Activated CD4-positive, alpha-beta T cell treated with anti-CD3 and anti-CD28 coated beads, Interleukin-2, amount 50 U/mL, for 4 hours (primary cell): ENCODE results near the gene CDC20B.
A peak's percentile ranks its signal among the peaks of the same experiment; 100 is the strongest.
"Not testable (repeated sequence)": the region's sequence is repeated elsewhere in the genome, so short reads cannot be mapped to it uniquely, and the experiment has no call there.

ENCODE experiments used
- DNase-seq, 2 experiments: peaks; one replicate each; pipeline ENCODE4 v3.0.0-alpha.2; 2020

CDC20B gene

GRCh38 chr5:55159763-55160492 lies 13.0 kb downstream of the CDC20B start, which contains the start of gene GPX8:
Gene GPX8, plus strand, starts transcription at chr5:55160171. Its CDS starts 22 bp downstream, at chr5:55160193.
- no peak for DNase-seq

- DNase-seq: no peak
These were observed 18.1 kb downstream of the CDC20B start for GRCh38 chr5:55154873-55155272.

DNA sequence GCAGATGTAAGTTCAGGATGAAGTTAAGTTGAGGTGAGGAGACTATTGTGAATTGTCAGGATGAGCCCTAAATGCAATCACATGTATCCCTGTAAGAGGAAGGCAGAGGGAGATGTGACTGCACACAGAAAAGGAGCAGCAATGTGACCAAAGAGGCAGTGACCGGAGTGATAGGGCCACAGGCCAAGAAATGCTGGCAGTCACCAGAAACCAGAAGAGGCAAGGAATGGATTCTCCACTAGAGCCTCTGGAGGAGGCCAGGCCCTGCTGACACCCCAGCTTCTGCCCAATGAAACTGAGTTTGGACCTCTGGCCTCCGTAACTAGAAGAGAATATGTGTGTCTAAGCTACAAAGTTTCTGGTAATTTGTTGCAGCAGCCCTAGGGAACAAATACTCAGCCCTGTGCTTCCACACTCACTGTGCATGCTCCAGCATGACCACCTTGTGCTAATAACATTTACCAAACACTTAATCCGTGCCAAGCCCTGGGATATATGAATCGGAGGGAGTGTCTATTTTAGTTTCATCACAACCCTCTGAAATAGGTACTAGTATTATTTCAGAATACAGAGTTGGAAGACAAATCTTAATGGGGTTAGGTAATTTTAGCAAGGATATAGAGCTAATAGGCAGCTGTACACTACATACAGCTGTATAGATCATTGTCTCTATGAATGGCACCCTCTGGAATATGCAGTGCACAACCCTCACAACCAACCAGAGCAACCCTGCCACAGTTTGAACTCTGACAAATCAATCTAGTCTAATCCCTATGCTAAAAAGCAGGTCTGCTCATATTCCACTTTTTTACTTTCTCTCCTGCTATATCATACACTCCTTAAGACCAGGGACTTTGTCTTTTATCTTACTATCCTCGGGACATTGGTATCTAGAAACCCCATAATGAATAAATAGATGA lies 20.8 kb downstream of the CDC20B start:
- no peak for DNase-seq

DNA sequence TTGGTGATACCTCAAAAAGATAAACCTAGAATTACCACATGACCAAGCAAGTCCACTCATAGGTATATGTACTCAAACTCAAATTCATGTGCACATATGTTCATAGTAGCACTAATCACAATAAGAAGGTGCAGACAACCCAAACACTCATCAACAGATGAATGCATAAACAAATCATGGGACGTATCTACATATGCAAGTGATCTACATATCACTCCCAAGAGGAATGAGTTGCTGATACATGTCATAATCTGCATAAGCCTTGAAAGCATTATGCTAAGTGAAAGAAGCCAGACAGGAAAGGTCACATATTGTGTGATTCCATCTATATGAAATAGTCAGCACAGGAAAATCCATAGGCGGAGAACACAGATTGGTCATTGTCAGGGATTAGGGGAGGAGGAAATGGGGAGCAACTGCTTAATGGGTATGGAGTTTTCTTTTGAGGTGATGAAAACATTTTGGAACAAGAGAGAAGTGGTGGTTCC lies 23.6 kb downstream of the CDC20B start:
- no peak for DNase-seq

GRCh38 chr5:55146543-55147151 lies 26.3 kb downstream of the CDC20B start:
- peak; percentile 80 for DNase-seq

GRCh38 chr5:55146080-55146479 lies 26.9 kb downstream of the CDC20B start:
- DNase-seq: no peak

- no peak for DNase-seq
These were observed 29.4 kb downstream of the CDC20B start for GRCh38 chr5:55143624-55144023.

DNA sequence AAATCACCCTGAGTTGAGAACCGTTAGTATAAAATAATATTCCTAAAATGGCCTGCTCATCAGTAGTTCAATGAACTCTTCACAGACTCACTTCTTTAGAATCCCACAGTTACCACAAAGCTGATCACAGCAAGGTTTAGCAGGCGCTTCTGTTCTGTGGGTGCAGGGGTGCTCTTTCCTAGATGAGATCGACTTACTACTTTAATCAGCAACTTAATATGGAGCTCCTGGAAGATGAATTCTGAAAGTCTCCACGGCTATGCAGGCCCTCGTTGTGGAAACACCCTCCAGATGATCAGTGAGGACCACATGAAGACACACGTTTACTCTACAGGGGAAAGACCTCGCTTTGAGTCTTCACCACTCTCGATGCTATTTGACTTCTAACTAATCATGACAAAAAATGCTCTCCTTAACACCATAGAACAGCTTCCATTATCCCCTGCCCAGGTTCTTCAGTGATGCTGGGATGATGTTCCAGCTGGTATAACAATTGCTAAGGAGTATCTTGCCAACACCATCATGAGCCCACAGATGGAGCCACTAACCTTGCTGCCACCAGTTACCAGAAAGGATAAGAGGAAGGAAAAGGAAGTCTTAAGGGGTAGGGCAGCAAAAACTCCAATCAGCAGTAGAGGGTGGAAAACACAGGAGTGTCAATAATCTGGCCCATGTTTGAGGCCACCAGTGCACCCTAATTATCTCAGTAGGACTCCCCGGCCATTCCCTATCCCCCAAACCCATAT lies 30.9 kb downstream of the CDC20B start:
- DNase-seq: no peak

- DNase-seq: no peak
These were observed 31.9 kb downstream of the CDC20B start for GRCh38 chr5:55140908-55141665.

DNA sequence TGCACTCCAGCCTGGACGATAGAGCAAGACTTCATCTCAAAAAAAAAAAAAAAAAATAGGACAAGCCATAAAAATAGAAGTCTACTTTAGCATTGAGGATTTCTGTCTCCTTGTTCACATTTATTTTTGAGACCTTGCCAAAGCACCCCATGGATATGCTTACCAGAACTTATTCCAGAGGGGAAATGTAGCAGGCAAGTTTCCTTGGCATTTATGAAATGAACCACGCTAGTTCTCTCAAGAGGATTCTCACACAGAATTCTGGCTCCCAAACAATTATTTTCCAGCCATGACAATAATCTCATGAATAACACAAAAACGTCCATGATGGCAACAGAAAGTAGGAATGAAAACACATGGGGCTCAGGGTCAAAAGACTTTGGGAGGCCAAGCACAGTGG lies 36.5 kb downstream of the CDC20B start:
- DNase-seq: no peak

GRCh38 chr5:55134053-55134722 lies 38.8 kb downstream of the CDC20B start:
- DNase-seq: no peak

DNA sequence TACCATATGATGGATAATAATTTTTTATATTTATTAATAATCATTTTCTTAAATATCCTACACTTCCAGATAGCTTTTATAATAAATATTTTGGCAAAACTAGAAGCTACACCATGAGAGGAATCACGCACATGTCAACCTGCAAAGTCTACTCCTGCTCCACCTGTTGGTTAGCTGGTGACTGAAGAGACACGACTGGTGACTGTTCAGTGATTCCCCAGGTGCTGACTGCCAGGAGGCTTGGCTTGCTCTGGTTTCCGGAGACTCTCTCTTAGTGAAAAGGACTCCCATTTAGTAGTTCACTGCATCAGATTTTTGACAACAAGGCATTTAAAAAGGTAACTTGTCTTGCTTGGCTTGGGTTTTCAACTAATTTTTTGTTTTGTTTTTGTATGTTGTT lies 49.6 kb downstream of the CDC20B start:
- DNase-seq: no peak

DNA sequence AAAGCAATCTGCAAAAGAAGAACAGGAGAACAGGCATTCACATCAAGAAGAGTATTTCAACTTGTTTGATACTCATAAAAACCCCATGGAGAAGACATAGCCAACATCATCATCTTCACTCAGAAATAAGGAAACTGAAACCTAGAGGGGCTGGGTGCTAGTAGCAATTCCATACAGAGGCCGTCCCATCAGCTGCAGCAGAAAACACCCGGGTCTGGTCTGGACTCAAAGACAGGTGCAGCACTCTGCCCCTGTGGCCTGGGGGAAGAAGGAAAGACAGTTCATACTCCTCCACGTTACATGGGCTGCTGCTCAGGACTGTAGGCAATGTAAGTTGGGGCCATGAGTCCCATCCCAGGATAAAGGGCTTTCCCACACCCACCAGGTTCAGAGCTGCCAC lies 58.9 kb downstream of the CDC20B start:
- no peak for DNase-seq

GRCh38 chr5:55113327-55113726 lies 59.6 kb downstream of the CDC20B start:
- DNase-seq: no peak

GRCh38 chr5:55110217-55110616 lies 62.8 kb downstream of the CDC20B start:
- no peak for DNase-seq

DNA sequence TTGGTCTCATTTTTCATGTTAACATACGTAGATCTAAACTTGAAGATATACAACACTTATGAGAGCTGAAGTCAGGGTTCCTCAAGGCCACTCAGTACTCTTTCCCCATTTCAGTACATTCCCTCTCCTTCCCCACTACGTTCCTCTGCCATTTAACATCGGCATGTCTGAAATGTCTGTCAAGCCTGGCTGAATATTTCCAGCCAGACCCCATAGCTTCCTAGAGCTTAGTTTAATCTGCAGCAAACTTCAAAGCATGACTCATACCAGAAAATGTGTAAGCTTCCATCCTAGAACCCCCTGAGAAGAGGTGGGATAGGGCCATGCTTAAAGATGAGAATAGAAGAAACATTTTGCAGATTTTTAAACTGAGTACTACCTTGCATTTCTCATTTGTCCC lies 64.3 kb downstream of the CDC20B start:
- no peak for DNase-seq

GRCh38 chr5:55105976-55106375 lies 67.0 kb downstream of the CDC20B start:
- DNase-seq: not testable (repeated sequence)

DNA sequence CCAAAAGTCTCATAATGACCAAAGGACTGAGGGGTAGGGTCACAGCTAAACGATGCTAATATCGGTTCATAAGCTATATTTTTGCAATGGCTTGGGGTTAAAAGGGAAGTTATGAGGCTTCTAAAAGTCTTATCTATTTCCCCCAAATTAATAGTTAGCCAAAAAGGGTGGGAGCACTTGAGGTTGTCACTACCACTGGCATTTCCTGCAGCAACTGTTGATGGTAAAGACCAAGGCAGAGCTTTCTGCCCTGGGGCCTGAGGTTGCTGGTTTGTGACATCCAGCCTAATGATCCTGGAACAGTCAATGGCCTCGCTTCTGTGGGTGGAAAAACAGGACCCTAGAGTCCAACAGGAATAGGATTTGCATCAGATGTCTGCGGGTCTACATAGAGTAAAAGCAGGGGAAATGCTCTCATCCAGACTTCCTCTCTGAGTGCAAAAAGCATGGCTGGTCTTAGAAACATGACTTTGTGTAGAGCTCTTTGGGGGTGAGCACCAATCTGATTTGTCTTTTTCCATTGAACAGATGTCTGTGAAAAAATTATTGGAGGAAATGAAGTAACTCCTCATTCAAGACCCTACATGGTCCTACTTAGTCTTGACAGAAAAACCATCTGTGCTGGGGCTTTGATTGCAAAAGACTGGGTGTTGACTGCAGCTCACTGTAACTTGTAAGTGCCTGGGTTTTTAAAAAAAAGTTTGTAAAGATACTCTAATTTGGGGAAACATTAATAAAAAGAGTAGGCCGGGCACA lies 67.9 kb downstream of the CDC20B start:
- DNase-seq: no peak

DNA sequence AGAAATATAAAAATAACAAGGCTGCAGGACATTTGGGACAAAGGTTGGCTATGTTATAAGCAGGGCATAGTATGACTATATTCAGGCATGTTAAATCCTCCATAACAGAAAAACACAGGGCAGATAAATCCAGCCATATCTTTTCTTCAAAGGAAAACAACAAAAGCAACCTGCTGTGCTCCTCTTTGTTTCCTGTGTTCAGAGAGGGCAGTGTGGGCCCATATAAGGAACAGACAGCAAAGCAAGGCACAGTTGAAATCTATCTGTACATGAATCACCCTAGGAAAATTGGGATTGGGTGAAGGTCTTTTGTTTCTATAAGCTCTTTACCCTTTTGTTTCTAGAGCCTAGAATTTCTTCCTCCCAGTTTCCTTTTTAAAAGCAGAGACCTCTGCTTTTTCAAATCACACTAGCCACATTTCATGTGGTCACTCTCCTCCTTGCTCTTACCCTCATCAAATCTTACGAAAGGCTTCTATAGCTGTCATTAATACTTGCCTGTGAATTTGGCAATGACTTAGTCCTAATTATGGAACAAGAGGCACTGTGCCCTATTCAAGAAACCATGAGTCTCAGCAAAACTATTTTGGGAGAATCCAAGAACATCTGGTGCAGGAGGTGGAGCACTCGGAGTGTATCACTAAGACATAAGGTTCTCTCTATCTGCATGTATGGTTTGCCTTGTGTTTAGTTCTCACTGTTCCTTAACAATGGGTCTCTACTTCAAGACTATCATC lies 68.8 kb downstream of the CDC20B start:
- DNase-seq: no peak

- peak in 1 of 2 experiments; percentile 1 for DNase-seq
These were observed 70.6 kb downstream of the CDC20B start, which contains the start of gene GZMA for GRCh38 chr5:55102348-55102747. Gene GZMA, plus strand, starts transcription at chr5:55102646. Its CDS starts 37 bp downstream, at chr5:55102683.
